ENCODE results near the gene CAMTA1. TPM values are rescaled to one million over a fixed set of nuclear protein-coding genes. Genes with fewer than 3 reads are reported as not detected.
A peak's percentile ranks its signal among the peaks of the same experiment; 100 is the strongest.

CAMTA1 gene
- total RNA-seq, 1 donor from 2014 or later = 38.1 TPM

DNA sequence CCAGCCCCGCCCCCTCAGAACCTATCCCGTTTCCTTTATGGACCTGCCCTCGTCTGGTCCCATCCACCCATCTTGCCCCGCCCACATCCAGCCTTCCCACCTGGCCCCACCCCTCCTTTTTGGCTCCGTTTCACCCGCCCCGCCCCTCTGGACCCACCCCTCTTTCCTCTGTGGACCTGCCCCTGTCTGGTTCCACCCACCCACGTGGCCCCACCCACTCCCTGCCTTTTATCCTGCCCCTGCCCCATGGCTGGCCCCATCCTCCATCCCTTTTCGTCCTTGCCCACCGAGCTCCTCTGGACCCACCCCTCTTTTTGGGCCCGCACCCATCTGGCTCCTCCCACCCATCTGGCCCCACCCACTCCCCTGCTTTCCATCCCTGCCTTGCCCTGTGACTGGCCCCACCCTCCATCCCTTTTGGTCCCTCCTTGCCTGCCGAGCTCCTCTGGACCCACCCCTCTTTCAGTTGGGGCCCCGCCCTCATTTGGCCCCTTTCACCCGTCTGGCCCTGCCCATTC lies 177.3 kb downstream of the CAMTA1 start:
- Histone ChIP-seq H3K27ac (ENCODE audit: low read depth, low read length) (no peak overlapping the region), H3K4me3 (ENCODE audit: low read length in 3 of 3) (peak overlapping the region in 1 of 3 donors; percentile 24), H3K4me1 (ENCODE audit: control insufficient read depth in 3 of 3, insufficient read depth in 3 of 3, low read length in 3 of 3) (peaks cover 17 to 49% (median 47%) of the 10 kb centered on the region in 3 donors), H3K9ac (ENCODE audit: low read depth in 1 of 3, low read length in 3 of 3) (no peak overlapping the region), H3K9me3 (ENCODE audit: control insufficient read depth in 3 of 3, low read length in 3 of 3) (no peaks in the 10 kb centered on the region), H3K36me3 (ENCODE audit: control insufficient read depth in 3 of 3, insufficient read depth in 3 of 3, low read length in 3 of 3) (no peaks in the 10 kb centered on the region), H3K27me3 (ENCODE audit: control insufficient read depth in 3 of 3, insufficient read depth in 3 of 3, low read length in 3 of 3) (peaks cover 0 to 12% (median 0%) of the 10 kb centered on the region in 3 donors)

DNA sequence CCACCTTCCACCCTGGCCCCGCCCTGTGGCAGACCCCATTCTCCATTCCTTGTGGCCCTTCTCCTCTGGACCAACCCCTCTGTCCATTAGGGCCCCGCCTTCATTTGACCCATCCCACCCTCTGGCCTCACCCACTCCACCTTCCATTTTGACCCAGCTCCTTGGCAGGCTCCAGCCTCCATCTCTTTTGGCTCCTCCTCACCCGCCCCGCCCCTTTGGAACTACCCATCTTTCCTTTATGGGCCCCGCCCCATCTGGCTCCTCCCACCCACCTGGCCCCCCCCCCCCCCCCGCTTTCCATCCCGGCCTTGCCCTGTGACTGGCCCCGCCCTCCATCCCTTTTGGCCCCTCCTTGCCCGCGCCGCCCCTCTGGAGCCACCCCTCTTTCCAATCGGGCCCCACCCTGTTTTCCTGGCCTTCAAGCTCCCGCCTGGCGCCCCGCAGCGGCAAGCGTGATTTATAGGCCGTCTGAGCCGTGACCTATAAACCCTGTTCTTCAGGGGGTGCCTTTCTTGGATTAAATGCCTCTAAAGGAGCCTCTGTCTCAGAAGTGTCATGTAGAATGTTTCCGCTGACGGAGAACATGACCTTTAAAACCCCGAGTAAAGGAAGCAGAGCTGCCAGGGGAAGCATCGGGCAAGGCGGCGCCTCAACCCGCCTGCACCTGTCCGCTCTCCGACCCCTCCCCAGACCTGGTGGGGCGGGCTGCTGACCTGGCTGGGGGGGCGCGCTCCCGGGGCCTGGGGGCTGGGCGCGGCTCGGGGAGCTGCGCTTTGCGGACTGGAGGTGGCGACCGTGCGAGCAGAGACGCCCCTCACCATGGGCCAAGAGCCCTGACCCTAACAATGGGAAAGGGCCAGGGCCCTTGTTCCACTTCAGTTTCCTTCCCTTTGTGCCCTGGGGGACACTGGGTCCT lies 178.0 kb downstream of the CAMTA1 start:
- Histone ChIP-seq H3K4me1 (ENCODE audit: control insufficient read depth in 3 of 3, insufficient read depth in 3 of 3, low read length in 3 of 3) (peaks cover 17 to 49% (median 47%) of the 10 kb centered on the region in 3 donors), H3K9ac (ENCODE audit: low read depth in 1 of 3, low read length in 3 of 3) (peak overlapping the region in 2 of 3 donors; percentile 45 to 60), H3K9me3 (ENCODE audit: control insufficient read depth in 3 of 3, low read length in 3 of 3) (no peaks in the 10 kb centered on the region), H3K27ac (ENCODE audit: low read depth, low read length) (peak overlapping the region; percentile 72), H3K36me3 (ENCODE audit: control insufficient read depth in 3 of 3, insufficient read depth in 3 of 3, low read length in 3 of 3) (no peaks in the 10 kb centered on the region), H3K4me3 (ENCODE audit: low read length in 3 of 3) (peak overlapping the region; percentile 23 to 52 (median 33)), H3K27me3 (ENCODE audit: control insufficient read depth in 3 of 3, insufficient read depth in 3 of 3, low read length in 3 of 3) (peaks cover 0 to 18% (median 0%) of the 10 kb centered on the region in 3 donors)

DNA sequence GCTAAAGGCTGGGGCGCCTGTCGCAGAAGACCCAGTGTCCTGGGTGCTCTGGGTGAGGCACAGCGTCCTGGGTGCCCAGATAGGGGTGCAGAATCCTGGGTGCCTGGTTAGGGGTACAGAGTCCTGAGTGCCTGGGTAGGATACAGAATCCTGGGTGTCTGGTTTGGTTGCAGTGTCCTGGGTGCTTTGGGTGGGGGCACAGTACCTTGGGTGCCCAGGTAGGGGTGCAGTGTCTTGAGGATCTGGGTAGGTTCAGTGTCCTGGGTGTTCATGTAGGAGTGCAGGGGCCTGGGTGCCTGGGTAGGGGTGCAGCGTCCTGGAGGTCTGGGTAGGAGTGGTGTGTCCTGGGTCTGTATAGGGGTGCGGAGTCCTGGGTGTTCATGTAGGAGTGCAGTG lies 178.7 kb downstream of the CAMTA1 start:
- Histone ChIP-seq H3K27ac (ENCODE audit: low read depth, low read length) (peak overlapping the region; percentile 72), H3K9ac (ENCODE audit: low read depth in 1 of 3, low read length in 3 of 3) (peak overlapping the region in 1 of 3 donors; percentile 45), H3K4me1 (ENCODE audit: control insufficient read depth in 3 of 3, insufficient read depth in 3 of 3, low read length in 3 of 3) (peaks cover 17 to 49% (median 47%) of the 10 kb centered on the region in 3 donors), H3K27me3 (ENCODE audit: control insufficient read depth in 3 of 3, insufficient read depth in 3 of 3, low read length in 3 of 3) (peaks cover 0 to 22% (median 0%) of the 10 kb centered on the region in 3 donors), H3K4me3 (ENCODE audit: low read length in 3 of 3) (peak overlapping the region in 1 of 3 donors; percentile 19), H3K36me3 (ENCODE audit: control insufficient read depth in 3 of 3, insufficient read depth in 3 of 3, low read length in 3 of 3) (no peaks in the 10 kb centered on the region), H3K9me3 (ENCODE audit: control insufficient read depth in 3 of 3, low read length in 3 of 3) (no peaks in the 10 kb centered on the region)

DNA sequence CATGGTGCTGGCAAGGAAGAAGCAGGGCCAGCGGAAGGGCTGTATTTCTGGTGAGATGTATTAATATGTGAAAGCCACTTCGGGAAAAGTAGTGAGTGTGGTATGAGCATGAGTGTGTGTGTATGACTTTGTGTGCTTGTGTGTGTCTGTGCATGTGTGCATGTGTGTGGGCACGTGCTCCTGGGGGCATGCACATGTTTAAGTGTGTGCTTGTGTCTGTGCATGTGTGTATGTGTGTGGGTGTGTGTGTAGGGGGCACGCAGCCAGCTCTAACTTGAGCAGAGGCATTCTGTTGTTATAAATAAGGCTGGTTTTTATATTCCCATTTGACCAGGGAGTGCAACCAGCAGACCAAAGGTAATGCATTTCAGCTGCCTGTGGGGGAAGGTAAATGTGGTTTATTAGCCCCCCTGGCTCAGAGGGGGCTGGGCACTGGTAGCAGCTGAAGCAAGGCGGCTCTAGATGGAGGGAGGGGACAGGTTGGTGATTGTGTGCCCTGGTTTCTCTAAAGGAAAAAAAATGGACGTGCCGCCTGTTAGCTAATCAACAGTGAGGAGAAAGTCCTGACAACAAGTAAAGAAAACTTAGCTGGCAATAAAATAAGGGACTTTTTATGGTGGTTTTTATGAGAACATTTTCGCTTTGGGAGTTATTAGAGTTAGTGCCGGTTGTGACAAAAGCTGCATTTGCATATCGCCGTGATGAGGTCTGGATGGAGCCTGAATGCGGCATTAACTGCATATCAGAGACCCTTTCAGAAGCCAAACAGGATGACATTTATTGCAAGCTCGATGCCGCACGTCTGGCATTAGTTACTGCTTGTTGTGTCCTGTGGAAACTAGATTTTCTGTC lies 180.1 kb downstream of the CAMTA1 start:
- Histone ChIP-seq H3K27ac (ENCODE audit: low read depth, low read length) (peak overlapping the region; percentile 21), H3K9me3 (ENCODE audit: control insufficient read depth in 3 of 3, low read length in 3 of 3) (no peaks in the 10 kb centered on the region), H3K27me3 (ENCODE audit: control insufficient read depth in 3 of 3, insufficient read depth in 3 of 3, low read length in 3 of 3) (peaks cover 0 to 22% (median 0%) of the 10 kb centered on the region in 3 donors), H3K9ac (ENCODE audit: low read depth in 1 of 3, low read length in 3 of 3) (peak overlapping the region in 2 of 3 donors; percentile 48 to 62), H3K4me3 (ENCODE audit: low read length in 3 of 3) (peak overlapping the region in 2 of 3 donors; percentile 29 to 53), H3K36me3 (ENCODE audit: control insufficient read depth in 3 of 3, insufficient read depth in 3 of 3, low read length in 3 of 3) (no peaks in the 10 kb centered on the region), H3K4me1 (ENCODE audit: control insufficient read depth in 3 of 3, insufficient read depth in 3 of 3, low read length in 3 of 3) (peaks cover 9 to 37% (median 35%) of the 10 kb centered on the region in 3 donors)

DNA sequence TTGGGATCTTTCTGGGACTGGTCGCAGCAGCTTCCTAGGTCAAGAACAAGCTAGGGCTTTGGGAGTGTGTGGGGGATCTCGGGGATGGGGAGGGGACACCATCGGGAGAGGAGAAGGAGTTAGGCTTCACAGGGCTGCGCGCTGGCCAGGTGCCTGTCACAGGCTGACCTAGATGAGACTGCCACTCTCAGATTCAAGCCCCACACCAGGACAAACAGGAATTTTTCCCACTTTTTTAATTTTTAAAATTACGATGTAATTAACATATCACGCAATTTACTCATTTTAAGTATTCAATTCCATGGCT lies 180.6 kb downstream of the CAMTA1 start:
- peak overlapping the region in 2 of 3 donors; percentile 6 to 53 for H3K4me3 ChIP-seq (ENCODE audit: low read length in 3 of 3)
- no peaks in the 10 kb centered on the region for H3K9me3 ChIP-seq (ENCODE audit: control insufficient read depth in 3 of 3, low read length in 3 of 3)
- H3K9ac ChIP-seq (ENCODE audit: low read depth in 1 of 3, low read length in 3 of 3) = peak overlapping the region in 2 of 3 donors; percentile 48 to 62
- H3K27me3 ChIP-seq (ENCODE audit: control insufficient read depth in 3 of 3, insufficient read depth in 3 of 3, low read length in 3 of 3) = peaks cover 0 to 22% (median 0%) of the 10 kb centered on the region in 3 donors
- peaks cover 3 to 37% (median 32%) of the 10 kb centered on the region in 3 donors for H3K4me1 ChIP-seq (ENCODE audit: control insufficient read depth in 3 of 3, insufficient read depth in 3 of 3, low read length in 3 of 3)
- H3K27ac ChIP-seq (ENCODE audit: low read depth, low read length) = peak overlapping the region; percentile 21
- no peaks in the 10 kb centered on the region for H3K36me3 ChIP-seq (ENCODE audit: control insufficient read depth in 3 of 3, insufficient read depth in 3 of 3, low read length in 3 of 3)

DNA sequence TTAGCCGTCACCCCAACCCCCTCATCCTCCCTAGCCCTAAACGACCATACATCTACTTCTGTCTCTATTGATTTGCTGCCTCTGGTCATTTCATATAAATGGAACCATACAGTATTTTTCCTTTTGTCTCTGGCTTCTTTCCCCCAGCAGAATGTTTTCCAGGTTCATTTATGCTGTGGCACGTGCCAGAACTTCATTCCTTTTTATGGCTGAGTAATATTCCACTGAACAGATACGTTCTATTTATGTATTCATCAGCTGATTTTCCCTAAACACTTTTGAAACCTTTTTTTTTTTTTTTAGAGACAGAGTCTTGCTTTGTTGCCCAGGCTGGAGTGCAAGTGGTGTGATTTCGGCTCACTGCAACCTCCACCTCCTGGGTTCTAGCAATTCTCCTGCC lies 181.1 kb downstream of the CAMTA1 start:
- Histone ChIP-seq H3K9me3 (ENCODE audit: control insufficient read depth in 3 of 3, low read length in 3 of 3) (no peaks in the 10 kb centered on the region), H3K36me3 (ENCODE audit: control insufficient read depth in 3 of 3, insufficient read depth in 3 of 3, low read length in 3 of 3) (no peaks in the 10 kb centered on the region), H3K27me3 (ENCODE audit: control insufficient read depth in 3 of 3, insufficient read depth in 3 of 3, low read length in 3 of 3) (peaks cover 0 to 22% (median 0%) of the 10 kb centered on the region in 3 donors), H3K4me1 (ENCODE audit: control insufficient read depth in 3 of 3, insufficient read depth in 3 of 3, low read length in 3 of 3) (peaks cover 3 to 38% (median 33%) of the 10 kb centered on the region in 3 donors), H3K9ac (ENCODE audit: low read depth in 1 of 3, low read length in 3 of 3) (peak overlapping the region in 1 of 3 donors; percentile 48), H3K4me3 (ENCODE audit: low read length in 3 of 3) (no peak overlapping the region), H3K27ac (ENCODE audit: low read depth, low read length) (peak overlapping the region; percentile 21)

DNA sequence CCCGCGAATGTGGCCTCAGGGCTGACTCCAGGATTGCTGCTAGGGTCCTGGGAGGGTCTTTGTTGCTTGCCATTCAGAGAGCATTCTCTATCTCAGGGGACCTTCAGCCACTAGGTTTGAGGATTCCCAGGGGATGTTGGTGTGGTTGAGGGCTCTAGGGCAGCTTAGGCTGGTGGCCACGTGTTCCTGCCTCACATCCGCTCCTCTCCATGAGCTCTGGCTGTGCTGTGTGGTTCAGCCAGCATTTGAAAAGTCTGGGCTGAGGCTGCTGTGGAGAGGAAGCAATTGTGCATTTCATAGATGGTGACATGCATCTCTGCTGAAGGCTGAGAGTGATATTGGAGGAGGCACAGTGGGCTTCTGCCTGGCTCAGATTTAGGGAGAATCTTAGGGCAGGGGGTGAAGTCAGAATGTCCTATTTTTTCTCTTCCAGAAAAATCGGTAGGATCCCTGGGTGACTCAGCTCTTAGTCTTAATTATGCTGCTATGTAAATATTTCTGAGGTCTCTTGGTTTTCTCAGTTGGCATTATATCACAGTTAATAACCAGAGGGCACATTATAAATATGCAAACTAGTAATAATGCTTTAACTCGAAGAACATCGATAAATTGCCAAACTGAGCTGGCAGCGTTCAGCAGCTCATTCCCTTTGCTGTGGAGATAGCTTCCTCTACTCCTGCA lies 182.3 kb downstream of the CAMTA1 start:
- Histone ChIP-seq H3K27me3 (ENCODE audit: control insufficient read depth in 3 of 3, insufficient read depth in 3 of 3, low read length in 3 of 3) (peaks cover 0 to 22% (median 0%) of the 10 kb centered on the region in 3 donors), H3K4me1 (ENCODE audit: control insufficient read depth in 3 of 3, insufficient read depth in 3 of 3, low read length in 3 of 3) (peaks cover 3 to 43% (median 30%) of the 10 kb centered on the region in 3 donors), H3K4me3 (ENCODE audit: low read length in 3 of 3) (no peak overlapping the region), H3K27ac (ENCODE audit: low read depth, low read length) (no peak overlapping the region), H3K9ac (ENCODE audit: low read depth in 1 of 3, low read length in 3 of 3) (no peak overlapping the region), H3K9me3 (ENCODE audit: control insufficient read depth in 3 of 3, low read length in 3 of 3) (no peaks in the 10 kb centered on the region), H3K36me3 (ENCODE audit: control insufficient read depth in 3 of 3, insufficient read depth in 3 of 3, low read length in 3 of 3) (no peaks in the 10 kb centered on the region)

DNA sequence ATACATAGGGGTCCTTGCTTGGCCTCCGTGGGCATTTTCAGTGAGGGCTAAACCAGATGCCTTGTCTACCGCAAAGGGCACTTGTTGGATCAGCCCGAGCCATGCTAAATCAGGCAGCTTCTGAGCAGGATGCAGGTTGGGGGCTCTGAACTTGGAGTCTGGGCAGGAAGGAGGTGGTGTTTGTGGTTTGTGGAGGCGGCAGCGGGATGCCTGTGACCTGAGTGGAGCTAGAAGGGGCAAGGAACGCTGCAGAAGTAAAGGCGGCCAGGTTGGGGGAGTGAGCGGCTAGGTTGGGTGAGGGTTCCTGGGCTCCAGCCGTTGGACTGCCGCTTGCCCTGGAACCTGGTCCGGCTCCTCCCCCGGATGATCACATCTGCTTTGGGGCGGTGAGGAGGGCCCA lies 183.9 kb downstream of the CAMTA1 start:
- peaks cover 0 to 14% (median 0%) of the 10 kb centered on the region in 3 donors for H3K27me3 ChIP-seq (ENCODE audit: control insufficient read depth in 3 of 3, insufficient read depth in 3 of 3, low read length in 3 of 3)
- H3K27ac ChIP-seq (ENCODE audit: low read depth, low read length) = no peak overlapping the region
- peaks cover 0 to 41% (median 23%) of the 10 kb centered on the region in 3 donors for H3K4me1 ChIP-seq (ENCODE audit: control insufficient read depth in 3 of 3, insufficient read depth in 3 of 3, low read length in 3 of 3)

DNA sequence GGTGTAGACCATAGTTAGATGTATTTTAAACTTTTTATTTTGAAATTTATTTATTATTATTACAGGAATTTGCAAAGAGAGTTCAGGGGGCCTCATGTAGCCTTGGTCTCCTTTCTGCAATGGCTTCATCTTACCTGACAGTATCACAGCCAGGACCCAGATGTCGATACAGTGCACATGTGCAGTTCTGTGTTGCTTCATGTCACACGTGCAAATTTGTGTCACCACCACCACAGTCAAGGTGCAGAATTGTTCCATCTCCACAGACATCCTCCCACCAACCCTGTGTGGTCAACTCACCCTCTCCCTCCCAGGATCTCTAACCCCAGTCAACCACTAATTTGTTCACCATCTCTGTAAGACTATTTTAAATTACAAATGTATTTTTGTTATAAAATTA lies 184.5 kb downstream of the CAMTA1 start:
- no peaks in the 10 kb centered on the region for H3K36me3 ChIP-seq (ENCODE audit: control insufficient read depth in 3 of 3, insufficient read depth in 3 of 3, low read length in 3 of 3)
- no peaks in the 10 kb centered on the region for H3K9me3 ChIP-seq (ENCODE audit: control insufficient read depth in 3 of 3, low read length in 3 of 3)
- no peak overlapping the region for H3K27ac ChIP-seq (ENCODE audit: low read depth, low read length)
- H3K9ac ChIP-seq (ENCODE audit: low read depth in 1 of 3, low read length in 3 of 3) = no peak overlapping the region
- H3K4me1 ChIP-seq (ENCODE audit: control insufficient read depth in 3 of 3, insufficient read depth in 3 of 3, low read length in 3 of 3) = peaks cover 0 to 35% (median 22%) of the 10 kb centered on the region in 3 donors
- no peak overlapping the region for H3K4me3 ChIP-seq (ENCODE audit: low read length in 3 of 3)
- peaks cover 0 to 15% (median 0%) of the 10 kb centered on the region in 3 donors for H3K27me3 ChIP-seq (ENCODE audit: control insufficient read depth in 3 of 3, insufficient read depth in 3 of 3, low read length in 3 of 3)

More for the DNA sequence above, 183.9 kb downstream of the CAMTA1 start:
- Histone ChIP-seq H3K36me3 (ENCODE audit: control insufficient read depth in 3 of 3, insufficient read depth in 3 of 3, low read length in 3 of 3) (no peaks in the 10 kb centered on the region), H3K4me3 (ENCODE audit: low read length in 3 of 3) (no peak overlapping the region), H3K9ac (ENCODE audit: low read depth in 1 of 3, low read length in 3 of 3) (no peak overlapping the region), H3K9me3 (ENCODE audit: control insufficient read depth in 3 of 3, low read length in 3 of 3) (no peaks in the 10 kb centered on the region)
